GM18858 (cell line): ENCODE measurements around the gene CIBAR2.

Source experiments
- ATAC-seq: cut with Tn5 transposase; IDR thresholded peaks from one replicate; pipeline ENCODE4 v1.9.1; 2021; ENCODE audit not compliant: unreplicated experiment

CIBAR2 gene

GRCh38 chr16:85112364-85112763, at the start of gene CIBAR2:
TSS of gene CIBAR2 (minus strand) at chr16:85112472. CDS start at chr16:85112352, 120 bp downstream.
- ATAC-seq: no peak

- no peak for ATAC-seq
Observed at GRCh38 chr16:85159179-85159980, 47.1 kb upstream of the CIBAR2 start.

- no peak for ATAC-seq
Observed at GRCh38 chr16:85158743-85159178, 46.5 kb upstream of the CIBAR2 start.

- ATAC-seq: no peak
Observed at GRCh38 chr16:85157813-85158742, 45.8 kb upstream of the CIBAR2 start.

GRCh38 chr16:85157372-85157771, 45.1 kb upstream of the CIBAR2 start:
- no peak for ATAC-seq

- ATAC-seq: no peak
Observed at GRCh38 chr16:85156869-85157268, 44.6 kb upstream of the CIBAR2 start.

- ATAC-seq: no peak
Observed at GRCh38 chr16:85156440-85156839, 44.2 kb upstream of the CIBAR2 start.

GRCh38 chr16:85153656-85154091, 41.4 kb upstream of the CIBAR2 start:
- no peak for ATAC-seq

- ATAC-seq: no peak
Observed at GRCh38 chr16:85153046-85153445, 40.8 kb upstream of the CIBAR2 start.

GRCh38 chr16:85152414-85153030, 40.2 kb upstream of the CIBAR2 start:
- no peak for ATAC-seq

GRCh38 chr16:85151603-85152413, 39.5 kb upstream of the CIBAR2 start:
- no peak for ATAC-seq

GRCh38 chr16:85151079-85151602, 38.9 kb upstream of the CIBAR2 start:
- no peak for ATAC-seq

GRCh38 chr16:85150331-85150940, 38.2 kb upstream of the CIBAR2 start:
- no peak for ATAC-seq

GRCh38 chr16:85149776-85150175, 37.5 kb upstream of the CIBAR2 start:
- no peak for ATAC-seq

GRCh38 chr16:85148931-85149330, 36.7 kb upstream of the CIBAR2 start:
- ATAC-seq: no peak

GRCh38 chr16:85146922-85147651, 34.8 kb upstream of the CIBAR2 start:
- ATAC-seq: no peak

- no peak for ATAC-seq
Observed at GRCh38 chr16:85146532-85146797, 34.2 kb upstream of the CIBAR2 start.

GRCh38 chr16:85145734-85146531, 33.7 kb upstream of the CIBAR2 start:
- ATAC-seq: no peak

GRCh38 chr16:85145188-85145587, 32.9 kb upstream of the CIBAR2 start:
- no peak for ATAC-seq
